ENCODE data around the gene MGRN1.

Gene MGRN1

GRCh38 chr16:4697848-4698291, 73.2 kb downstream of the MGRN1 start:
- DNase-seq (ENCODE audit: low read depth in 3 of 3) = no peak

GRCh38 chr16:4698321-4699045, 73.9 kb downstream of the MGRN1 start:
- no peak for DNase-seq (ENCODE audit: low read depth in 3 of 3)

GRCh38 chr16:4699046-4699556, 74.5 kb downstream of the MGRN1 start:
- DNase-seq (ENCODE audit: low read depth in 3 of 3) = no peak

DNA sequence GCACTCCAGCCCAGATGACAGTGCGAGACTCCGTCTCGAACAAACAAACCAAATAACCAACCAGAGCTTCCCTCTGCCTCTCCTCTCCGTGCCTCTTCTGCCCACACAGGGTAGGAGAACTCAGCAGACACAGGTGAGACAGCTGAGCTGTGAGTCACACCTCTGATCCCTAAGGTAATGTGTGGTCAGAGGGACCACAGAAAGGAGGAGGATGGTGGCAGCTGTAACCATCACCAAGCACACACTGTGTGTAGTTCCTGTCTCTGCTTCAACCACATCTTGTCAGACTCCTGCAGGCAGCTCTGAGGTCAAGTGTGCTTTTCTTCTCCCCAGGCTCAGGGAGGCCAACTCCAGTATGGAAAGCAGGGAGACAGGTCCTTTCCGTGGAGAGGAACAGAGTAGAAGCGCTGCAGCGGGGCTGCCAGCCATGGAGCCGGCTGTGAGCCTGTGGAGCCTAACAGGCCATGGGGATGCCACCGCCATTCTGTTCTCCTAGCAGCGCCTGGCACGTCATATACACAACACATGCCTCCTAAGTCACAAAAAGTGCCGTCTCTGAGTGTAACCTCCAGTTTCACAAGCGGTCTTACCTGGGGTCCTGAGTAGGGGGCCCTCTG, 75.9 kb downstream of the MGRN1 start:
- DNase-seq (ENCODE audit: low read depth in 3 of 3) = no peak

- DNase-seq (ENCODE audit: low read depth in 3 of 3) = no peak
These were observed 76.5 kb downstream of the MGRN1 start for GRCh38 chr16:4700997-4701743.

DNA sequence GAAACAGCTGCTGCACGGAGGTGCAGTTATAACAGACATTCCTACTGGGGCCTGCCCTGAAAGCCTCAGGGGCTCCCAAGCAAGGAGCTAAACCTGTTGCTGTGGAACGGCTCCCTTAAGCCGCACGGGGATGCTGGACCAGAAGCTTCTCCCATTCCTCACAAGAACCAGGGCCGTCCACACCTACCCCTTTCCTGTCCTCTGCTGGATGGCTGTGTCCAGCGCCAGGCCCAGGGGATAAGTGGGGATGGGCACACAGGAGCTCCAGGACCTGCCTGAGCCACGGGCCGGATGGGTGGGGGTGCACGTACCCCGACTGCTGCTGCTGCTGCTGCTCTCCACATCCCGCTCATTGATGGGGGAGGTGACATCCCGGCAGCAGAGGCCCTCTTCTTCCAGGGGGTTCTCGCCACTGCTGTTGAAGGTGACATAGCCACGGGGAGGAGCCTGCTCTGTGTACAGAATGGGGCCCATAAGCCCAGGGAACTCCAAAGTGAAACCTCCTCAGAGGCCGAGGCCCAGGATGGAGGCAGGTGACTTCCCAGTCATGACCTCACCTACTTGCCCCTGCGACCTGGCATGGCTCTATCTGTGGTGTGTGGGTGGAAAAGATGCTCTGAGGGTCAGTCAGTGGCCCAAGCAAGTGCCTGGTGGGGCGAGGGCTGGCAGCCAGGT, 77.3 kb downstream of the MGRN1 start:
- DNase-seq (ENCODE audit: low read depth in 3 of 3) = no peak

DNA sequence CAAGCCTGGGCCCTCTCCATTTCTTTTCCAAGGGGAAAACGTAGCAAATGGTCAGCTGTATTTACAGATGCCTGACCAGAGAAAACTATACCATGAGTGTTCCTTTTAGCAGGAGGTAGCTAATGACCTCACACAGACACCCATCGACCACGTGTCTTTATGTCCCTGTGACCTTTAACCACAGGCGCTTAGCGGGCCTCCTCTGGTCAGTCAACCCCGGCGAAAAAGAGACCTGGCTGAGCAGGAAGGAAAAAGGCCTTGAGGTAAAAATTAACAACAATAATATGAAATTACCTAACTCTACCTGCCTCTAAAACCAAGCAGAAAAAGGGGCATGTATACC, 77.8 kb downstream of the MGRN1 start:
- DNase-seq (ENCODE audit: low read depth in 3 of 3) = no peak

GRCh38 chr16:4703906-4704305, 79.3 kb downstream of the MGRN1 start:
- DNase-seq (ENCODE audit: low read depth in 3 of 3) = no peak

- no peak for DNase-seq (ENCODE audit: low read depth in 3 of 3)
These were observed 79.9 kb downstream of the MGRN1 start for GRCh38 chr16:4704491-4704890.

- no peak for DNase-seq (ENCODE audit: low read depth in 3 of 3)
These were observed 80.3 kb downstream of the MGRN1 start for GRCh38 chr16:4704913-4705312.

DNA sequence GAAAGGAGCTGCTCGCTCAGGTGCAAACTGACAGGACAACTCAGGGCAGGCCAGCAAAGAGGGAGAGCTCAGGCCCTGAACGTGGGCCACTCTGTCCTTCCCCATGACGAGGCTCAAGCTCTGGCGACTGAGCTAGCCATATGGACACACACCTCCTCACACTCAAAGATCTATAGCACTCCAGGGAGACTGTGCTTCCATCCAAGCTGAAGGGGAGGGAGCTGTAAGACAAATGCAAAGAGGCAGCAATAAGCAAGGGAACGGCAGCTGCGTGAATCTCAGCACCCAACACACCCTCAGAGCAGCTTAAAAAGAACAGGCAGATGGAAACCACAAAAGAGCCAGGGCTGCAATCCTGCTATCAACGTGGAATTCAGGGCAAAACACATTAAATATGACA, 82.2 kb downstream of the MGRN1 start:
- no peak for DNase-seq (ENCODE audit: low read depth in 3 of 3)

DNA sequence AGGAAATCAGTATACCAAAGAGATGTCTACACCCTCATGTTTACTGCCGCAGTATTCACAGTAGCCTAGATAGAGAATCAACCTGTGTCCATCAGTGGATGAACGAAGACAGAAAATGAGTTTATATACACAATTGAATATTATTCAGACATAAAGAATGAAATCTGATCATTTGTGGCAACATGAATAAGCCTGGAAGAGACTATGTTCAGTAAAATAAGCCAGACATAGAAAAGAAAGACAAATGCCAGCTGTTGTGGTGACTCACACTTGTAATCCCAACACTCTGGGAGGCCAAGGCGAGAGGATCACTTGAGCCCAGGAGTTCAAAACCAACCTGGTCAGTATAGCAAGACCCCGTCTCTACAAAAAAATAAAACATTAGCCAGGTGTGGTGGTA, 84.9 kb downstream of the MGRN1 start:
- DNase-seq (ENCODE audit: low read depth in 3 of 3) = no peak

DNA sequence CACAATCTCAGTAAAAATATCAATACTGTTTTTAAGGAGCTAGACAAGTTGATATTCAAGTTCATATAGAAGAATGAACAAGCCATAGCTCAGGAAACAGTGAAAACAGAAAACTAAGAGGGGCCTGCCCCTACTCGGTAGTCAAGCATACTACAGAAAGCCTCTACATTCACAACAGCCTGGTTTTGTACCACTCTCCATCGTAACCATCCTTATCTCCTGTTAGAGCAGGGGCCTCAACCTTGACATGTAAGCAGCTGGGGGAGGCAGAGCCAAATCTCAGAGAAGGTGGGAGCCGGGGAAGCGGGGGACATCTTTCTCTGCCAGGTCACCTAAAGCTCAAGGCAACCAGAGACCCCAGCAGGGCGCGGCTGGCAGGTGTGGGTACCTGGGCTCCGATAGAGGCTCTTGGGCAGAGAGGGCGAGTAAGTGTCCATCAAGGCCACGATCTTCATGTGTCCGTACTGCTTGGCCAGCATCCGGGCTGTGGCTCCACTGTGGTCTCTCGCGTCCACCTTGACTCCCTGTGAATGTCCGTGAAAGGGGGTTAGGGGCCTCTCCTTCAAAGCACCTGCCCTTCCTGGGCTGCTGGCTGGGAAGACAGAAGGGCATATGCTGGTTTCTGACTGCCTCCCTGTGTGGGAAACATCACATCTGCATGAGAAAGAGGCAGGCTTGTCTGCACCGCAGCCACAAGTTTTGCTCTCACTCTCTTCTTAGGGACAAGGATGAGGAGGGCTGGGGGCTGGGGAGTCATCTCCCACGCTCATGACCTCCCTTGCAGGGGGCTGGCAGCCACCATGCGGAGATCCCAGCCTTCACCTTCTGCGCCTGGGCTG, 89.3 kb downstream of the MGRN1 start:
- DNase-seq (ENCODE audit: low read depth in 3 of 3) = no peak

GRCh38 chr16:4714996-4715395, 90.4 kb downstream of the MGRN1 start:
- DNase-seq (ENCODE audit: low read depth in 3 of 3) = no peak

DNA sequence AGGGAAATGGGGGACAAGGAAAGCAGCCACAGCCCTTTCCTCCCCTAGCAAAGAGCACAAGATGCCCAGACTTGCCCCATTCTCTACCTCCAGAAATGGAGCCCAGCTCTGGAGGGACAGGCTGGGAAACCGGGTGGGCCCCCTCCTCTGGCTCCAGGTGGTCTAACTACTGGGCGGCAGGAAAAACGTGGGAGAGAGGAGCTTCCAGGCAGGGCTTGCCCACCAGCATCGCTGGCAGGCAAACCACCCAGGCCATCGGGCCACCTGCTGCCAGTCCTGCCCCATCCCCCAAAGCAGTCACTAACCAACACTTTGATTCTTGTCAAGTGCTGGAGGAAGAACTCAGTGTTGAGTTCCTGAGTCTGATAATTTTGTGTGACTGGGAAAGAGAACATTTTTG, 93.8 kb downstream of the MGRN1 start:
- DNase-seq (ENCODE audit: low read depth in 3 of 3) = no peak

- no peak for DNase-seq (ENCODE audit: low read depth in 3 of 3)
These were observed 98.6 kb downstream of the MGRN1 start for GRCh38 chr16:4723071-4723767.

DNA sequence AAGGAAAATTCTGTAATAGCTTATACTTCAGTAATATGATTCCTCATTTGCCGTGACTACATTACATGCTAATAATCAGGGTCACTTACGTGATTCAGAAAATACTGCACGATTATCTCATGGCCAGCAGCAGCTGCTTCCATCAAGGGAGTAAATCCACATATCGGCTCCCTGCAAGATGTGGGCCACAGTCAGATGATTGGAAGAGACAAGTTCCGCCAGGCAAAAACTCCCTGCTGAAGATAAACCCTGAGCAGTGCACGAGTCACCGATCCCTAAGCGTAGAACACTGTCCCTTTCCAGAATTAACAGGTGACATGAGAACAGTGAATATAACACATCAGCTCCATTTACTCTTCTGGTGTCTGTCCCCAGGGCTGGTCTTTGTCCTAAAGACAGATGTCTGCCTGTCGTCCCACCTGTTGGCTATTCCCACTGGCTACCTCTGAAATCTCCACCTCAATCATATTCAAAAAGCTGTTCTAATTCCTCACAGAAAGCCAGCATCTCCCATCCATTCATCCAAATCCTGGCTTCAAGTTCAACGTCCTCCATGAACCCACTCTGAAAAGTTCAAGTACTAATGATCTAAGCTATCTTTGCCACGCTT, 100.1 kb downstream of the MGRN1 start:
- no peak for DNase-seq (ENCODE audit: low read depth in 3 of 3)

- DNase-seq (ENCODE audit: low read depth in 3 of 3) = no peak
These were observed 102.0 kb downstream of the MGRN1 start for GRCh38 chr16:4726616-4727015.

- DNase-seq (ENCODE audit: low read depth in 3 of 3) = no peak
These were observed 104.0 kb downstream of the MGRN1 start for GRCh38 chr16:4728676-4729075.

- DNase-seq (ENCODE audit: low read depth in 3 of 3) = no peak
These were observed 105.2 kb downstream of the MGRN1 start for GRCh38 chr16:4729876-4730275.
